IPS DF 6.9 (cell line): Measurements from ENCODE around the gene PDIA2.

Source experiments
- DNase-seq: peaks from one replicate; pipeline ENCODE4 v3.0.0-alpha.2; 2013; ENCODE audit warnings: low read depth, low spot score
- H3K27ac ChIP-seq: one replicate; pipeline ENCODE4 v1.5.1; 2013; ENCODE audit warnings: low read length, control low read depth
- H3K27me3 ChIP-seq: 2 replicates; pipeline ENCODE4 v1.6.1; 2013; ENCODE audit warnings: mild to moderate bottlenecking, low read length; ENCODE audit not compliant: control insufficient read depth, insufficient read depth
- H3K36me3 ChIP-seq: 2 replicates; pipeline ENCODE4 v1.6.1; 2013; ENCODE audit warnings: low read length; ENCODE audit not compliant: control insufficient read depth, insufficient read depth
- H3K4me1 ChIP-seq: 2 replicates; pipeline ENCODE4 v1.6.1; 2013; ENCODE audit warnings: low read length; ENCODE audit not compliant: control insufficient read depth, insufficient read depth
- H3K4me3 ChIP-seq: 2 replicates; pipeline ENCODE4 v1.5.1; 2013; ENCODE audit warnings: mild to moderate bottlenecking, low read length
- H3K9me3 ChIP-seq: 2 replicates; pipeline ENCODE4 v1.6.1; 2013; ENCODE audit warnings: low read length, inconsistent platforms; ENCODE audit not compliant: control insufficient read depth, insufficient read depth
- WGBS: extraction: QIAGEN DNeasy Blood & Tissue Kit; methylation state at CpG from one replicate; pipeline ENCODE4 v1.1.7; 2013; ENCODE audit warnings: mixed read lengths, missing lambda C conversion rate; ENCODE audit not compliant: insufficient read length, insufficient coverage; 5-methylcytosine and 5-hydroxymethylcytosine counted together

The PDIA2 gene, protein sequence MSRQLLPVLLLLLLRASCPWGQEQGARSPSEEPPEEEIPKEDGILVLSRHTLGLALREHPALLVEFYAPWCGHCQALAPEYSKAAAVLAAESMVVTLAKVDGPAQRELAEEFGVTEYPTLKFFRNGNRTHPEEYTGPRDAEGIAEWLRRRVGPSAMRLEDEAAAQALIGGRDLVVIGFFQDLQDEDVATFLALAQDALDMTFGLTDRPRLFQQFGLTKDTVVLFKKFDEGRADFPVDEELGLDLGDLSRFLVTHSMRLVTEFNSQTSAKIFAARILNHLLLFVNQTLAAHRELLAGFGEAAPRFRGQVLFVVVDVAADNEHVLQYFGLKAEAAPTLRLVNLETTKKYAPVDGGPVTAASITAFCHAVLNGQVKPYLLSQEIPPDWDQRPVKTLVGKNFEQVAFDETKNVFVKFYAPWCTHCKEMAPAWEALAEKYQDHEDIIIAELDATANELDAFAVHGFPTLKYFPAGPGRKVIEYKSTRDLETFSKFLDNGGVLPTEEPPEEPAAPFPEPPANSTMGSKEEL

DNA sequence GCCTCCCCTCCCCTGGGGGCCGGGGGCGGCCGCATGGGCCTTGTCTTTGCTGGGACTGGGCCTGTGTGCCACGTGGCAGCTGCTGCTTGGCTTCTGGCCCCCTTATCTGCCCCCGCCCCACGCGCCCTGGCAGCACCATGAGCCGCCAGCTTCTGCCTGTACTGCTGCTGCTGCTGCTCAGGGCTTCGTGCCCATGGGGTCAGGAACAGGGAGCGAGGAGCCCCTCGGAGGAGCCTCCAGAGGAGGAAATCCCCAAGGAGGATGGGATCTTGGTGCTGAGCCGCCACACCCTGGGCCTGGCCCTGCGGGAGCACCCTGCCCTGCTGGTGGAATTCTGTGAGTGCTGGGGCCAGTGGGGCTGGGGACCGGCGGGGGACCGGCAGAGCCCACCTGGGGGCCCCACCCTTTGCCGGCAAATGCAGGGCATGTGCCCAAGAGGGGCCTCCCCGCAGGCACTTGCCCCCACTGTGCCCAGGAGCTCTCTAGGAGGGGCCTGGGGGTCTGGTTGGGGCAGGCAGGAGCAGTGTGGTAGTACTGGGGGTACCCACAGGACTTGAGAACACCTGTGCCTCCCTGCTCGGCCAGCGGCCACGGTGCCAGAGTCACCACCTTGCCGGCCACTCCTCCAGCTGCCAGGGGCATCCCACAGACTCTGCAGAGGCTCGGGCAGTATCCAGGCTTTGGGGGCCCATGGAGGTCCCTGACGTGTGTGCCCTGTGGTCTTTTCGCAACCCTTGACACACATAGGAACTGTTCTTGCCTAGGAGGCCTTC lies at the start of gene PDIA2:
Gene PDIA2, plus strand, starts transcription at position 132 of the 773 bp plus-strand sequence. Its CDS starts 6 bp downstream, at position 138.
- no CpG with 5 or more reads among the region's 25 CpGs for WGBS
- Histone ChIP-seq H3K36me3 (peaks cover 7% of the 10 kb centered on the region; the same call in 1 of the 2 replicates), H3K27me3 (peaks cover 8% of the 10 kb centered on the region; the same call in 1 of the 2 replicates), H3K27ac (no peak within 1 kb of the TSS), H3K4me1 (no peaks in the 10 kb centered on the region; the same call in 1 of the 2 replicates), H3K4me3 (no peak within 1 kb of the TSS), H3K9me3 (no peaks in the 10 kb centered on the region)
- no peak for DNase-seq

DNA sequence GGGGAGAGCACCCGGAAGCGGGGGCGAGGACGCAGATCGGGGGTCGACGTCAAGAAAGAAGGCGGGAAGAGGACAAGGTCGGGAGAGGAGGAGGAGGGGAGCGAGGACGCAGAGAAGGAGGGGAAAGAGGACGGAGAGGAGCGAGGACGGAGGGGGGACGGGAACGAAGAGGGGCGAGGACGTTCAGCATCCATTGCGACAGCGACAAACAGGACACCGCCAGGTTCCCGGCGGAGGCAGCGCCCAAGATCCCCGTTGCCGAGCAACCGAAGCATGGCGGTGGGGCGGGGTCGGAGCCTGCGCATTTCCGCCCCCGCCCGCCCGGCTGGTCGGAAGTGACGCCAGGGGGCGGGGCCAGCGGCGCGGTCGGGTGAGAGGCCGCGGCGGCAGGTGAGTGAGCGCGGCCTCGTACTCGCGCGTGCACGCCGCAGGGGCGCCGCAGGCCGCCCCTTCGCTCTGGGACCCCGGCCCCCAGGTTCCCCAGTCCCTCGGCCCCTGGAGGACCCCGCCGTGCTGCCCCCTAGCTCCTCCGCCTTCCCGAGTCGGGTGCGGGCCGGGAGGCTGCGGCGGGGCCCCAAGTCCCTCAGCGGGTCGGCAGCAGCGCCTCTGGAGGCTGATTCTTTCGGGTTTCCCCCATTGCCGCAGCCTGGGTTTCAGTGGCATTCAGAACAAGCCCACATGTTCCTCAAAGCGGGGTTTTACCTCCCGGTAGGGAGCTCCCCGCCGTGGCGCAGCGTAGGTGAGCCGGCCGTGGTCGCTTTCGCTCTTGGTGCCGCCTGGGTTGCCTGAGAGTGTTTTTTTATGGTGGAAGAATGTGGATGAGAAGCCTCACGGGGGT lies 48.3 kb upstream of the PDIA2 start, which contains the start of gene FAM234A:
Gene FAM234A, plus strand, starts transcription at position 354 of the 838 bp plus-strand sequence. CDS start 19,593 bp downstream, outside the sequence.
- peak; percentile 84 for DNase-seq

DNA sequence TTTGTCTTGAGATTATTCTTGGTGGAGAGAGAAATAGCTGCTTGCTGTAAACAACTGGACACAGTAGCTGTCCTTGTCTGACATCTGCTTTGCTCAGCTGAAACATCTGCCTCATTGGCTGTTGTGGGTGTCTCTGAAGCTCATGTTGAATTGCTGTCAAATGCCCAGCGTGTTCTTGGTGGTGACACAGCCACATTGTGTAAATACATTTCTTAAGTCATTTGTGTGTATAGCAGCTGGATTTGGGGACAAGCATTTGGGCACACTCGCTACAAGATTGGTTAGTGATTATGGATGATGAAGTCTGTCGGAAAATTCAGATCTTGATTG lies 43.1 kb upstream of the PDIA2 start:
- H3K27ac ChIP-seq, result no peak overlapping the region
- DNase-seq, result no peak
- H3K27me3 ChIP-seq, result no peaks in the 10 kb centered on the region
- no CpG with 5 or more reads among the region's 3 CpGs for WGBS
- no peak overlapping the region for H3K4me3 ChIP-seq
- no peaks in the 10 kb centered on the region for H3K4me1 ChIP-seq
- H3K36me3 ChIP-seq, result no peaks in the 10 kb centered on the region
- H3K9me3 ChIP-seq, result no peaks in the 10 kb centered on the region

More for the DNA sequence above, 48.3 kb upstream of the PDIA2 start, which contains the start of gene FAM234A:
- H3K4me1 ChIP-seq, result no peaks in the 10 kb centered on the region
- H3K9me3 ChIP-seq, result no peaks in the 10 kb centered on the region
- H3K27ac ChIP-seq, result no peak within 1 kb of the TSS
- no peaks in the 10 kb centered on the region for H3K36me3 ChIP-seq
- peak within 1 kb of the TSS; percentile 82 for H3K4me3 ChIP-seq
- H3K27me3 ChIP-seq, result no peaks in the 10 kb centered on the region
- no CpG with 5 or more reads among the region's 85 CpGs for WGBS

DNA sequence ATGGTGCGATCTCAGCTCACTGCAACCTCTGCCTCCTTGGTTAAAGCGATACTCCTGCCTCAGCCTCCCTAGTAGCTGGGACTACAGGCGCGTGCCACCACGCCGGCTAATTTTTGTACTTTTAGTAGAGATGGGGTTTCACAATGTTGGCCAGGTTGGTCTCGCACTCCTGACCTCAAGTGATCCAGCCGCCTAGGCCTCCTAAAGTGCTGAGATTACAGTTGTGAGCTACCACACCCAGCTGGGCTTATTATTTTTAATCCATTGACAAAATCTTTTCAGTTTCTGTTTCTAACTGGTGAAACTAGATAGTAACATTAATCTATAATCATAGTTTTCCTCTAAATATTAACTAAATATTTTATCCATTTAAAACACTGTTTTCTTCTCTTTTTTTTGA lies 42.4 kb upstream of the PDIA2 start:
- no CpG with 5 or more reads among the region's 8 CpGs for WGBS
- no peaks in the 10 kb centered on the region for H3K4me1 ChIP-seq
- H3K27ac ChIP-seq, result no peak overlapping the region

DNA sequence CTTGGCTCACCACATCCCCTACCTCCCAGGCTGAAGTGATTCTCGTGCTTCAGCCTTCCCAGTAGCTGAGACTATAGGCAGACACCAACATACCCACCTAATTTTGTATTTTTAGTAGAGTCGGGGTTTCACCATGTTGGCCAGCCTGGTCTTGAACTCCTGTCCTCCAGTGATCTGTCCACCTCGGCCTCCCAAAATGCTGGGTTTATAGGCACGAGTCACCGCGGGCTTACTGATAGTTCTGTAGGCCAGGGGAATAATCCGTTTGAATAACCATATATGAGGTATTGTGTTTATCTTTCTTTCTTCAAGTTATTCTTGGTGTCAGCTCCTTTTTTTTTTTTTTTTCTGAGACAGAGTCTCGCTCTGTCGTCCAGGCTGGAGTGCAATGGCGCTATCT lies 40.7 kb upstream of the PDIA2 start:
- Histone ChIP-seq H3K27ac (no peak overlapping the region), H3K27me3 (no peaks in the 10 kb centered on the region), H3K4me3 (no peak overlapping the region)

More for the DNA sequence above, 42.4 kb upstream of the PDIA2 start:
- Histone ChIP-seq H3K4me3 (no peak overlapping the region), H3K9me3 (no peaks in the 10 kb centered on the region), H3K27me3 (no peaks in the 10 kb centered on the region), H3K36me3 (no peaks in the 10 kb centered on the region)
- DNase-seq, result no peak

DNA sequence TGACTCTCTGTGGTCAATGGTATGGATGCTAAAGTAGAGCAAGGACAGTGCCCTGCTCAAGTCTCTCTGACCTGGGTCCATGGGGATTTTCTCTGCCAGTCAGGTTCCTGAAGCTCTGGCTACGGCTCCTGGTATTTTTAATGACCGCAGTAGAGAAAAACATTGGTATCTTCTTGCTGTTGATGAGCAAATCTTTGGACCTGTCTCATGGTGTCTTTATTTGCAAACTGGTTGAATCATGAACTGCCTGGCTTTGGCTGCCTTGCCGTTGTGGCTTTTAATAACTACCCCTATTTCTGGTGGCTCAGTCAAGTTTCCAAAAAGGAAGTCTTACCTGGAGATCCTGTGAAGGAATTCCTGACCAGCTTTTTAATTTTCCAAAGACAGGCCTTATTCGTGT lies 39.6 kb upstream of the PDIA2 start:
- H3K27me3 ChIP-seq, result no peaks in the 10 kb centered on the region
- no peaks in the 10 kb centered on the region for H3K36me3 ChIP-seq
- no CpG with 5 or more reads among the region's 4 CpGs for WGBS
- H3K4me3 ChIP-seq, result no peak overlapping the region
- no peak for DNase-seq
- no peaks in the 10 kb centered on the region for H3K4me1 ChIP-seq
- H3K27ac ChIP-seq, result no peak overlapping the region
- no peaks in the 10 kb centered on the region for H3K9me3 ChIP-seq

More for the DNA sequence above, 40.7 kb upstream of the PDIA2 start:
- WGBS, result no CpG with 5 or more reads among the region's 10 CpGs
- no peaks in the 10 kb centered on the region for H3K36me3 ChIP-seq
- no peaks in the 10 kb centered on the region for H3K9me3 ChIP-seq
- no peak for DNase-seq
- H3K4me1 ChIP-seq, result no peaks in the 10 kb centered on the region

DNA sequence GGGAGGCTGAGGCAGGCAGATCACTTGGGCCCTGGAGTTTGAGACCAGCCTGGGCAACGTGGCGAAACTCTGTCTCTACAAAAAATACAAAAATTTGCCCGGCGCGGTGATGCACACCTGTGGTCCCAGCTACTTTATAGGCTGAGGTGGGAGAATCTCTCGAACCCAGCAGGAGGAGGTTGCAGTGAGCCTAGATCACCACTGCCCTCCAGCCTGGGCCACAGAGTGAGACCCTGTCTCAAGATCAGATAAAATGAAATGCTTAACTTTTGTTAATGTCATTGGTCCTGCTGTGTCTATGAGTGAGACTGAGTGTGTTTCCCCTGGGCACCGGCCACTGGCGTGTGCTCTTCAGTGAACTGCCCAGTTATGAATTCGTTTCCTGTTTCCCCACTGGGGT lies 37.9 kb upstream of the PDIA2 start:
- Histone ChIP-seq H3K36me3 (no peaks in the 10 kb centered on the region), H3K9me3 (no peaks in the 10 kb centered on the region), H3K4me1 (no peaks in the 10 kb centered on the region), H3K4me3 (no peak overlapping the region), H3K27me3 (no peaks in the 10 kb centered on the region), H3K27ac (no peak overlapping the region)
- no CpG with 5 or more reads among the region's 9 CpGs for WGBS
- no peak for DNase-seq

DNA sequence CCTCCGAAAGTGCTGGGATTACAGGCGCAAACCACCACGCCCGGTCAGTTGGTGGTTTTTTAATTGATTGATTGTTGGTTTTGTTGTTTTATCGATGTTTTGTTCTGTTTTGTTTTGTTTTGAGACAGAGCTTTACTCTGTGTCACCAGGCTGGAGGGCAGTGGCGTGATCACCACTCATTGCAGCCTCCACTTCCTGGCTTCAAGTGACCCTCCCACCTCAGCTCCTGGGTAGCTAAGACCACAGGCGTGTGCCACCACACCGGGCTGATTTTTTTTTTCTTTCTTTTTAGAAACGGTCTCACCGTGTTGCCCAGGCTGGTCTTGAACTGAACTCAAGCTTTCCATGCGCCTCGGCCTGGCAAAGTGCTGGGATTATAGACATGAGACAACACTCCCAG lies 35.9 kb upstream of the PDIA2 start:
- Histone ChIP-seq H3K27me3 (no peaks in the 10 kb centered on the region), H3K27ac (no peak overlapping the region), H3K4me3 (no peak overlapping the region), H3K4me1 (no peaks in the 10 kb centered on the region), H3K36me3 (no peaks in the 10 kb centered on the region), H3K9me3 (no peaks in the 10 kb centered on the region)
- whole genome bisulfite sequencing, result 100% methylated on average over 1 of the region's 12 CpGs
- DNase-seq, result no peak

DNA sequence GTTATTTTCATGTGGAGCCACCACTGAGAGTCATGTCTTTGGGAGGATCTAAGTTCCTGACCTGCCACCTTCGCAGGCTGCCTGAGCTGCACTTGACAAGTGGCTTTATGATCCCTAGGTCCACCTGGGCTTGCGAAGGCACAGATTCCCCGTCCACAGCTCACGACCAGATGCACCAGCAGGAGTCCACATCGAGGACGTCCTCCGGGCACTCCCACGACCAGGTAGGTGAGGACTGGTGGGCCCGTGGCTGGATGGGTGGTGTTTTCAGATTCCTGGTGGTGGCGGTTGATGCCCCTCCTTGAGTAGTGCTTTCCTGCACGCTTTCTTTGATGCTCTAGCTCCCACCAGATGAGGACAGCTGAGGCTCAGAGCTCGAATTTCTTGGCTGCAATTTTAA lies 33.5 kb upstream of the PDIA2 start:
- Histone ChIP-seq H3K36me3 (no peaks in the 10 kb centered on the region; the same call in 1 of the 2 replicates), H3K4me1 (no peaks in the 10 kb centered on the region), H3K27ac (no peak overlapping the region), H3K9me3 (no peaks in the 10 kb centered on the region), H3K27me3 (no peaks in the 10 kb centered on the region), H3K4me3 (no peak overlapping the region)
- WGBS, result no CpG with 5 or more reads among the region's 12 CpGs
- no peak for DNase-seq
